Left forelimb (tissue), 1 donor: Measurements from ENCODE around the gene DCC.

Experiments used
- DNase-seq: peaks from one replicate; pipeline ENCODE4 v3.0.0-alpha.2; 2018; ENCODE audit warnings: low spot score

The DCC gene

GRCh38 chr18:52598921-52599320 lies 258.9 kb downstream of the DCC start:
- no peak for DNase-seq

DNA sequence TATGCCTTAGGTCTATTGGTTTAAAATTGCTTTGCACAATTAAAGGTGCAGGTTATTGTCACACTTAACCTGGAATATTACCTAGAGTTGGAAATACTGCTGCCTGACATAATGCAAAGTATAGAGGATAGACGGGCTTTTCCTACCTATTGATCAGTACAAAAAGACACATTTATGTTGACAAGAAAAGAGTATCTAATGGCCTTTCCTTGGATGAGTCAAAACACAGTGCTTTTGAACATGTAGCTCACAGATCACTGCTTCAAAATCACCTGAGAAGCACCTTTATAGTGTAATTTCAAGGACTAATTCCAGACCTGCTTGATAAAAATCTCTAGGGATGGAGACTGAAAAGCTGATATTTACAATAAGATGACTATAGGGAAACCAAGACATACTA lies 262.8 kb downstream of the DCC start:
- no peak for DNase-seq

GRCh38 chr18:52605345-52605744 lies 265.3 kb downstream of the DCC start:
- DNase-seq: no peak

DNA sequence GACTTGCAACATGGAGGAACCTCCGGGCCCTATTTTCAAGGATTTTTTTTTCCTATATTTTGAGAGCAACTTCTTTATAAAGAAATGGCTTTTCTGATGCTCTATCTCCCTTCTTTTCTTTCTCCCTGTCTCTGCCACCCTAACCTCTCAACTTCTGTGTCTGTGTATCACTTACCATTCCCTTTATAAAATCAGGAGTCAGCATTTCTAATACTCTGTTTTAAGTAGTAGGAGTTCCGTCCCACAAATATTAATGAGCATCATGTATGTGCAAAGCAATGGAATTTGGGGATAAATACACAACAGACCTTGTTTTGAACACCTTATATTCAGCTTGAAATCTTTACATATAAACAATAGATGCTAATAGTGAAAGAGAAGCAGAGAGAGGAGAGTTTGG lies 268.0 kb downstream of the DCC start:
- DNase-seq: no peak

DNA sequence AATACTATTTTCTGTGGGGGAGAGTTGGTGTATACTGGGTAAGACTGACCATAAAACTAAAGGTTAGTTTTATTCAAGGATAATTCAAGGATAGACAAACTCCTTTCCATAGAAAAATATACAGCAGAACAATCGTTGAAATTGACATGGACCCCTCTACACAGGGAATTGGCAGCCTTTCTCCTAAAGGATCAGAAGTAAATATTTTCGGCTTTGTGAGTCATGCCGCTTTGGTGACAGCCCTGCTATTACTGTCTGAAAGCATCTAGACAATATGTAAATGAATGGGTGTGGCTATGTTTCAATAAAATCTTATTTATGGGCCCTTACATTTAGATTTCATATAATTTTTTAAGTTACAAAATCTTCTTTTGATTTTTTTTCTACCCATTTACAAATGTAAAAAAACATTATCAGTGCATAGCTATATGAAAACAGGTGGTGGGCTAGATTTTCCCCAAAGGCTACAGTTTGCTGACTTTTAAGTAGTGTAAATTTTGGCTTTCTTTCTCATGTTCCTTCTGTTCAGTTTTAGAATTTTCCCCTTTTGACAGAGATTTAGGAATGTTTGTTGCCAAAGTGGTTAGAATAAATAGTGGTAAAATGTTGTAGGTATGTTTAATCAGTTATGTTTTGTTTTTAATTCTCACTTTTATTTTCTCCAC lies 270.6 kb downstream of the DCC start:
- DNase-seq: no peak

- no peak for DNase-seq
Observed at GRCh38 chr18:52612406-52612805, 272.4 kb downstream of the DCC start.

- no peak for DNase-seq
Observed at GRCh38 chr18:52615321-52615720, 275.3 kb downstream of the DCC start.

- no peak for DNase-seq
Observed at GRCh38 chr18:52615943-52616342, 275.9 kb downstream of the DCC start.

DNA sequence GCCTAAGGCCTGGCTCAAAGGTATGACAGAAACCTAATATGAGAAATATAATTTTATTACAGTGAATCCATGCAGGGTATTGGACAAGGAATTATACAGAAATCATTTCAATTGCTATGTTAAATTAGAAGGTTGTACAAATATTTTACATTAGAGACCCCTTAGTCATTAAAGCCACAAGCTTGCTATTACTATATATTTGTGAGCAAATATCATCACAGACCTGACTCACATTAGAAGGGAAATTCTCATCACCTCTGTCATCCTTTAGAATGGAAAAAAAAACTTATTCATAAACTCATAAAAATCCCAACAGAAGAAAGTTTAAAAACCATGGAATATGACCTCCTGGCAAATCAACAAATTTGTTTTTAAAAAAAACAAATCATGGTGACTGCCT lies 277.9 kb downstream of the DCC start:
- DNase-seq: no peak

DNA sequence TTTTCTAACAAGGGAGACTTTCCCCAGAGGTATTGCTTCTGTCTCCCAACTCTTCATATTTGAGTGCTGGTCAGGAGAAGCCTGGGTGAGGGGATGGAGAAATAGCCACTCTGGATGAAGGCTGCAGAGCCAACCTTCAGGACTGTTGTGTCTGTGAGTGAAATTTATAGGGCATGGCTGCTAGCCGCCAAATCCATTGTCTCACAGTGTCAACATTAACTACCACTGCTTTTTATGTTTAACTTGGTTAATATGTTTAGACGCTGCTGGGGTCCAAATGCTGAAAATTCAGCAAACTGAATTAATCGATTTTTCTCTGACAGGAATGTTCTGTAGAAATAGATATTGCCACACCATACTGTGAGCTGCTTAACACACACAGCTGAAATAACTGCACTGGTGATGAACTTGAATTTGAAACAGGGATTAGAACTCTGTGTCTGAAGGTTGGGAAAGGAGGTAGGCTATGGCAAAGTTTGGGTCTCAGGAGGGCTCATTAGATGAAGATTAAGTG lies 281.0 kb downstream of the DCC start:
- no peak for DNase-seq

GRCh38 chr18:52624702-52625101 lies 284.7 kb downstream of the DCC start:
- DNase-seq: no peak

- no peak for DNase-seq
Observed at GRCh38 chr18:52636536-52636935, 296.5 kb downstream of the DCC start.

- DNase-seq: no peak
Observed at GRCh38 chr18:52648201-52648600, 308.2 kb downstream of the DCC start.

GRCh38 chr18:52652391-52652790 lies 312.4 kb downstream of the DCC start:
- no peak for DNase-seq

DNA sequence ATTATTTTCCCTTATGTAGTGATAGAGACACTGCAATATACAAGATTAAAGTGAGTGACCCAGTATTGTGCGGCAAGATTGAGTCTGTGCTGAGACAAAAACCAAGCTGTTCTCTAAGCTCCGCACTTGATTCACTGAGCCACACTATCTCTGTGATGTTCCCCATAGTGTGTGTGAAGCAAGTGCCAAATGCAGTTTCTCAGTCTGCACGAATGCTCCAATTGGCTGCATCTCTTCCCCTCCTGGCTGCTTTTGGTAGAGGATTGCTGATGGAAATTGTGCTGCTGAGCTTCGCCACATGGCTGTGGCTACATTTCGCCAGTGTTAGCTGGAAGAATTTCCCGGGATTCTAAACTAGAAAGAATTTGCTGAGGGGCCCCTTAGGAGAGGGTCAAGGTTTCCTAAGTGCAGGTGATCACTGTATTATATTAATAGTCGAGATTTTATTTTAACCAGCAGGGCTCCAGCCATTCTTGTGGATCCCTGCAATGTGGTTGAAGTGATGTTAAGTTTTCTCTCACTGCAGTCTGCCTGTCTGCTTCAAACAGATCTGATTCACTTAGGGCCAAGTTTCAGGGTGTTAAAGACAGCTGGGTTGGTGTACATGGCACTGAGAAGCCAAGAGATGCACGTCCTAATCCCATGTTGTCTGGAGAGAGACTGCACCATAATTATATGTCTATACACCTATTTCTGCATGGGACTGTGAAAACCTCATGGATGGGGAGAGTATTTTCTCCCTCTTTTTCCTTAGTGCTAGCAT lies 317.2 kb downstream of the DCC start:
- DNase-seq: no peak

DNA sequence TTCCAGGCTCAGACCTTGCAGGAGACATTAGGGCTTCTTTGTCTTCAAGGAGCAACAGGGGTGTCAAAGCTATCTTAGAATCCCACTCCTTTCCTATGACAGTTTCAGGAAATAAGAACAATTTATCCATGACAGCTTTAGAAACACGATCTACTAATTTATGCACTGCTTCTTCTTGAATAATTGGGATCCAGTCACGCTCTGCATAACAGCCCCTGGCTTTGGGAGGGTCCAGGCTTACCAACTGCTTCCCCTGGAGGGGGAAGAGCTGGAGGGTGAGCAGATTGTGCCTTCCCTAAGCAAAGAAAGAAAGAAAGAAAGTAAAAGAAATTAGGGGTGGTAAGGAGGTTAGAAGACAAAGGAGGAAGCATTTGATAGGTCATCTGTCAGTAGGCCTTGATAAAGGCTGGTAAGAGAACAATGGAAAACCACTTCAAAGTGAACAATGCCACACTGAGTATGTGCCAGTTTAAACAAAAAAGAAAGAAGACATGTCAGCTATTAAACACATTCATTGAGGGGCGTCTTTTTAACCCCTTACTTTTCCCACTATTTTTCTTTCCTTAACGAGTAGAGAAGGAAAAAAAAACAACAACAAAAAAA lies 327.6 kb downstream of the DCC start:
- no peak for DNase-seq

- no peak for DNase-seq
Observed at GRCh38 chr18:52670896-52671295, 330.9 kb downstream of the DCC start.

GRCh38 chr18:52678034-52678433 lies 338.0 kb downstream of the DCC start:
- no peak for DNase-seq

GRCh38 chr18:52678551-52678950 lies 338.6 kb downstream of the DCC start:
- DNase-seq: no peak

- no peak for DNase-seq
Observed at GRCh38 chr18:52679354-52679753, 339.4 kb downstream of the DCC start.

DNA sequence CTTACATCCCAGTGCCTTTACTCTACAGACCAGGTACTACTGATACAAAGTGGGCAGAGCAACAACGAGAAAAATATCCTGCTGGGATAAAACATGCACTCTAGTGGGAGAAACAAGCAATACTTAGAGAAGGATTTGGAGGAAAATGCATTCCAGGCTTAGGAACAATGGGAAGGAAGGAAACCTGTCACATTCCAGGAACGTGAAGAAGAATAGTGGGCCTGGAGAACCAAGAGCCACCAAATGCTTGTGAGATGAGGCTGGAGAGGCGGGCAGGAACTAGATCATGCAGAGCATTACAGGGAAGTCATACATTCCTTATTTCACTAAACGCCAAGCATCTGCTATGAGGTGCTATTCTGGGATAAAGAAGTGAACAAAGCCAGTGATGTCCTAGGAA lies 342.3 kb downstream of the DCC start:
- DNase-seq: no peak

GRCh38 chr18:52685316-52685715 lies 345.3 kb downstream of the DCC start:
- DNase-seq: no peak

GRCh38 chr18:52691841-52692240 lies 351.8 kb downstream of the DCC start:
- DNase-seq: no peak
